ENCODE results near the gene GPRASP2.

GPRASP2 gene

GRCh38 chrX:102745857-102746584 lies 33.8 kb downstream of the GPRASP2 start:
- DNase-seq: no peak

DNA sequence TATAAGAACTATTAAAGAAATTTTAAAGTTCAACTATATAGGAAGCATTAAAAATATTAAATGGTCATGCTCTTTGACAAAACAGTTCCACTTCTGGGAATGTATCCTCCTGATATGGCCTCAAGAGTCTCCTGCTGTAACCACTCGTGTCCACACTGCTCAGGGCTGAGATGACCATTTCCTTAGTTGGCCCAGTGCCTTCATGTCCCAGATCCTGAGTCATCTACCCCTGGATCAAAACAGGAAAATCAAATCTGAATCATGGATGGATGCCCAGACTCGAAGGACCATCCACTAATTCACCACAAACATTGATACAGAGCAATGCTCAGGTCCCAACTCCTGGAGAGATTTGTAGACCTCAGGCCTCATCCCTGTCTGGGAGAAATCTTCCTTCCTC lies 53.0 kb downstream of the GPRASP2 start:
- no peak for DNase-seq

DNA sequence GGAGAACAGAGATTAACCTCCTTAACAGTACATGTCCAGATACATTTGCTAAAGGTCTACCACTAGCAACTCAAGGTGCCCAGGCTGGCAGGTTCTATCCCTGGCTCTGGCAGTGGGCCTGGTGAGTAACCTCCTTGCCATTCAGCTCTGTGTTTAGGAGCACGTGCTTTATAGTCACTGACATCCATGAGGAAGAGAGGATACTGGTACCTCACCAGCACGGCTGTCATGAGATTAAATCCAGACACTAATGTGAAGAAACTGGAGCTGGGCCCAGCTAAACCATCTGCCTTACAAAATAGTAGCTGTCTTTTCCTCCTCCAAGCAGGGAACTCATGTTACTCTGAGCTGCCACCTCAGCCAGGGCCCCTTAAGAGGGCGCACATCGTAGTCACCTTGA lies 53.6 kb downstream of the GPRASP2 start:
- no peak for DNase-seq

DNA sequence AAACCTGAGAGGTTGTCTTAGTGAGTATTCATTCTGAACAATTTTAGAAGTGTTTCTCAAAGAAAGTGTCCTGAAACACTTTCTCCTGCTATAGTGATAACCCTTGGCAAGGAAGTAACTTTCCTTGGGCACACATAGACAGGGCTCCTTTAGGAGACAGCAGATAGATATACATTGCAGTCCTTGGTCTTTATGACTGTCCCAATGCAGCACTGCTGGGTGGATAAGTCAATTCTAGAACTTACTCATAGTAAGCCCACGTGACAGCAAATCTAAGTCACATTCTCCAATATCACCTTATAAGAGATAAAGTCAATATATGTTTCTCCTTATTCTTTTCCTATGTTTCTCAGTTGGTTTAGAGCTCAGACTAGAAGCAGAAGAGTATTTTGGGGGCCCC lies 55.0 kb downstream of the GPRASP2 start:
- no peak for DNase-seq
